ENCODE measurements around the gene SERHL2. TPM values are rescaled to one million over a fixed set of nuclear protein-coding genes. Genes with fewer than 3 reads are reported as not detected.
"Not testable (repeated sequence)": the region's sequence is repeated elsewhere in the genome, so short reads cannot be mapped to it uniquely, and the experiment has no call there.

SERHL2 gene
- total RNA-seq, 2 donors from 2014 or later = 12.6 to 12.8 TPM

DNA sequence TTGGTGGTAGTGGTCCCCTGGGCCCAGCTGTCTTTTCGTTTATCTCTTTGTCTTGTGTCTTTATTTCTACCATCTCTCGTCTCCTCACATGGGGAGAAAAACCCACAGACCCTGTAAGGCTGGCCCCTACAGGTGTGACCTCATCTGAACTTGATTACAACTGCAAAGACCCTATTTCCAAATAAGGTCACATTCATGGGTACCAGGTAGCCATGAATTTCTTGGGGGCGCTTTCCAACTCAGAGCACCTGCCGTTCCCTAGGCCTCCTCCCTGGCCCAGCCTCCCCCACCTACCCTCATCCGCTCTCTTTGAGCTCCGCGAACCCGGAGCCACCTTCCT is 20.1 kb upstream of the SERHL2 start:
- Histone ChIP-seq H3K9me3 (ENCODE audit: control insufficient read depth, low read length) (no peaks in the 10 kb centered on the region), H3K9ac (ENCODE audit: extremely low read depth, low read length, poor library complexity, severe bottlenecking) (no peak overlapping the region), H3K36me3 (ENCODE audit: control insufficient read depth, insufficient read depth, low read length) (no peaks in the 10 kb centered on the region), H3K4me1 (ENCODE audit: control insufficient read depth, insufficient read depth, low read length) (no peaks in the 10 kb centered on the region), H3K4me3 (ENCODE audit: low read length) (no peak overlapping the region), H3K27ac (ENCODE audit: low read depth, low read length) (no peak overlapping the region), H3K27me3 (ENCODE audit: control insufficient read depth, insufficient read depth, low read length, poor library complexity, severe bottlenecking) (no peaks in the 10 kb centered on the region)
- no peaks in the 10 kb centered on the region for H3K36me3 Mint-ChIP-seq (ENCODE audit: low read depth)
- H3K27ac Mint-ChIP-seq = no peak overlapping the region
- no peaks in the 10 kb centered on the region for H3K9me3 Mint-ChIP-seq
- no peaks in the 10 kb centered on the region for H3K4me1 Mint-ChIP-seq
- 92 to 94% methylated on average over 4 to 8 of the region's 8 CpGs for WGBS, 2 experiments (ENCODE audit: insufficient coverage in 1 of 2, insufficient read length in 1 of 2)
- TF ChIP-seq, protein P1, sequence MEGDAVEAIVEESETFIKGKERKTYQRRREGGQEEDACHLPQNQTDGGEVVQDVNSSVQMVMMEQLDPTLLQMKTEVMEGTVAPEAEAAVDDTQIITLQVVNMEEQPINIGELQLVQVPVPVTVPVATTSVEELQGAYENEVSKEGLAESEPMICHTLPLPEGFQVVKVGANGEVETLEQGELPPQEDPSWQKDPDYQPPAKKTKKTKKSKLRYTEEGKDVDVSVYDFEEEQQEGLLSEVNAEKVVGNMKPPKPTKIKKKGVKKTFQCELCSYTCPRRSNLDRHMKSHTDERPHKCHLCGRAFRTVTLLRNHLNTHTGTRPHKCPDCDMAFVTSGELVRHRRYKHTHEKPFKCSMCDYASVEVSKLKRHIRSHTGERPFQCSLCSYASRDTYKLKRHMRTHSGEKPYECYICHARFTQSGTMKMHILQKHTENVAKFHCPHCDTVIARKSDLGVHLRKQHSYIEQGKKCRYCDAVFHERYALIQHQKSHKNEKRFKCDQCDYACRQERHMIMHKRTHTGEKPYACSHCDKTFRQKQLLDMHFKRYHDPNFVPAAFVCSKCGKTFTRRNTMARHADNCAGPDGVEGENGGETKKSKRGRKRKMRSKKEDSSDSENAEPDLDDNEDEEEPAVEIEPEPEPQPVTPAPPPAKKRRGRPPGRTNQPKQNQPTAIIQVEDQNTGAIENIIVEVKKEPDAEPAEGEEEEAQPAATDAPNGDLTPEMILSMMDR (conservative IDR thresholded peaks at IDR 0.05) = no peak
- no peak for DNase-seq
- no peak overlapping the region for H3K4me3 Mint-ChIP-seq
- peaks cover 16% of the 10 kb centered on the region for H3K27me3 Mint-ChIP-seq (ENCODE audit: insufficient read depth)

DNA sequence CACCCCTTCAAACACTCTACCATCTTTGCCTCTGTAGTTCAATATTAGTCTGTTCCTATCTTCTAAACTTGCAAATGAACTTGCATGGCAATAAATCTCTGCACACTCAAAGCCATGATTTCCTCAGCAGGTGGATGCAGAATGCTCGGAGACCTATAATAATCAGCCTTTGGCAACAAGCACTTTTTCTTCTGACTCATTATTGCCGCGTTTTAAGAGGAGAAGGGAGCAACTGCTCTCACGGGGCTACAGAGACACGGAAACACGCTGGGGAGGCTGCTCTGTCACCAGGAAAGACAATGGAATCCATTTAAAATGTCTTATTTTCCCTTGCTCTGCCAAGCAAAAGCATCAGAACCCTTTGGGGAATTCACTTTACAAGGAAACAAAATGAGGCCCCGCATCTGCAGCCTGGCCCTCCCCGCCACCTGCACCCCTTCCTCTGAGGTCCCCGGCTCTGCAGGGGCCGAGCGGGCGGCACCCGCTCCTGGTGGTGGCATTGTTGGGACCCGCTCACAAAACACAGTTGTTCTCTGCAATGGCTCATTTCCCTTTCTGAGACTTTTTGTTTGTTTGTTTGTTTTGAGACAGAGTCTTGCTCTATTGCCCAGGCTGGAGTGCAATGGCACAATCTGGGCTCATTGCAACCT is 18.5 kb upstream of the SERHL2 start:
- 100% methylated on average over 1 of the region's 14 CpGs; no CpG with 5 or more reads in 1 of the 2 experiments for WGBS, 2 experiments (ENCODE audit: insufficient coverage in 1 of 2, insufficient read length in 1 of 2)

DNA sequence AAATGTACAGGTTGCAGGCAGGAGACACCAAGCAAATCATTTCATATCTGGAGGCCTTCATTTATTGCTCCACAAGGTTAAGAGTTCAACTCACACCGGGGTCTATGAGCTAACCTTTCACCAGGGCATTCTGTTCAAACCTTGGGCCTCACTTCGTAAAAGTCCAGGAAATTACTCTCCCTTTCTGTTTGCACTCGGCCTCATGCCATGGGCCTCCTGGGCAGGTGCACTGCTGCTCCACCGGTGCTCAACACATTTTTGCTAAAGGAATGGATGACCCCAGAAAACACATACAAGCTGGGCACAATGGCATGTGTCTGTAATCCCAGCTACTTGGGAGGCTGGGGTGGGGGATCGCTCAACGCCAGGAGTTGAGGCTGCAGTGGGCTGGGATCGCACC is 17.6 kb upstream of the SERHL2 start:
- no peak overlapping the region for H3K27ac Mint-ChIP-seq
- Histone ChIP-seq H3K27me3 (ENCODE audit: control insufficient read depth, insufficient read depth, low read length, poor library complexity, severe bottlenecking) (no peaks in the 10 kb centered on the region), H3K36me3 (ENCODE audit: control insufficient read depth, insufficient read depth, low read length) (no peaks in the 10 kb centered on the region), H3K9me3 (ENCODE audit: control insufficient read depth, low read length) (no peaks in the 10 kb centered on the region), H3K9ac (ENCODE audit: extremely low read depth, low read length, poor library complexity, severe bottlenecking) (no peak overlapping the region), H3K4me3 (ENCODE audit: low read length) (no peak overlapping the region), H3K27ac (ENCODE audit: low read depth, low read length) (no peak overlapping the region), H3K4me1 (ENCODE audit: control insufficient read depth, insufficient read depth, low read length) (no peaks in the 10 kb centered on the region)
- TF ChIP-seq, protein P1 (conservative IDR thresholded peaks at IDR 0.05) = no peak
- 94% methylated on average over 5 to 7 of the region's 7 CpGs for WGBS, 2 experiments (ENCODE audit: insufficient coverage in 1 of 2, insufficient read length in 1 of 2)
- no peaks in the 10 kb centered on the region for H3K27me3 Mint-ChIP-seq (ENCODE audit: insufficient read depth)
- H3K36me3 Mint-ChIP-seq (ENCODE audit: low read depth) = no peaks in the 10 kb centered on the region
- no peak overlapping the region for H3K4me3 Mint-ChIP-seq
- H3K9me3 Mint-ChIP-seq = no peaks in the 10 kb centered on the region
- DNase-seq = no peak
- peaks cover 2% of the 10 kb centered on the region for H3K4me1 Mint-ChIP-seq

More for the DNA sequence above, 18.5 kb upstream of the SERHL2 start:
- not testable (repeated sequence) for H3K9me3 ChIP-seq (ENCODE audit: control insufficient read depth, low read length); H3K4me1 ChIP-seq (ENCODE audit: control insufficient read depth, insufficient read depth, low read length); H3K4me3 Mint-ChIP-seq; H3K27me3 Mint-ChIP-seq (ENCODE audit: insufficient read depth); H3K36me3 ChIP-seq (ENCODE audit: control insufficient read depth, insufficient read depth, low read length); DNase-seq; H3K9me3 Mint-ChIP-seq; H3K27me3 ChIP-seq (ENCODE audit: control insufficient read depth, insufficient read depth, low read length, poor library complexity, severe bottlenecking); H3K9ac ChIP-seq (ENCODE audit: extremely low read depth, low read length, poor library complexity, severe bottlenecking); H3K27ac Mint-ChIP-seq; H3K36me3 Mint-ChIP-seq (ENCODE audit: low read depth); H3K4me3 ChIP-seq (ENCODE audit: low read length); H3K4me1 Mint-ChIP-seq; H3K27ac ChIP-seq (ENCODE audit: low read depth, low read length)

DNA sequence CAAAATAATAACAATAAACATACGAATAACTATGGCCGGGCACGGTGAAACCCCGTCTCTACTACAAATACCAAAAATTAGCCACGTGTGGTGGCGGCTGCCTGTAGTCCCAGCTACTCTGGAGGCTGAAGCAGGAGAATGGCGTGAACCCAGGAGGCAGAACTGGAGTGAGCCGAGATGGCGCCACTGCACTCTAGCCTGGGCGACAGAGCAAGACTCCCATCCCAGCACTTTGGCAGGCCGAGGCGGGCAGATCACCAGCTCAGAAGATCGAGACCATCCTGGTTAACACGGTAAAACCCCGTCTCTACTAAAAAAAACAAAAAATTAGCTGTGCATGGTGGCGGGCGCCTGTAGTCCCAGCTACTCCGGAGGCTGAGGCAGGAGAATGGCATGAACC is 17.1 kb upstream of the SERHL2 start:
- not testable (repeated sequence) for H3K27ac ChIP-seq (ENCODE audit: low read depth, low read length); H3K9ac ChIP-seq (ENCODE audit: extremely low read depth, low read length, poor library complexity, severe bottlenecking); H3K4me3 ChIP-seq (ENCODE audit: low read length); H3K27me3 ChIP-seq (ENCODE audit: control insufficient read depth, insufficient read depth, low read length, poor library complexity, severe bottlenecking); H3K9me3 Mint-ChIP-seq; H3K36me3 Mint-ChIP-seq (ENCODE audit: low read depth); H3K9me3 ChIP-seq (ENCODE audit: control insufficient read depth, low read length); H3K36me3 ChIP-seq (ENCODE audit: control insufficient read depth, insufficient read depth, low read length); H3K27ac Mint-ChIP-seq; DNase-seq; H3K27me3 Mint-ChIP-seq (ENCODE audit: insufficient read depth); H3K4me3 Mint-ChIP-seq; H3K4me1 ChIP-seq (ENCODE audit: control insufficient read depth, insufficient read depth, low read length); H3K4me1 Mint-ChIP-seq
- WGBS, 2 experiments (ENCODE audit: insufficient coverage in 1 of 2, insufficient read length in 1 of 2) = 95 to 96% methylated on average over 13 to 18 of the region's 18 CpGs

DNA sequence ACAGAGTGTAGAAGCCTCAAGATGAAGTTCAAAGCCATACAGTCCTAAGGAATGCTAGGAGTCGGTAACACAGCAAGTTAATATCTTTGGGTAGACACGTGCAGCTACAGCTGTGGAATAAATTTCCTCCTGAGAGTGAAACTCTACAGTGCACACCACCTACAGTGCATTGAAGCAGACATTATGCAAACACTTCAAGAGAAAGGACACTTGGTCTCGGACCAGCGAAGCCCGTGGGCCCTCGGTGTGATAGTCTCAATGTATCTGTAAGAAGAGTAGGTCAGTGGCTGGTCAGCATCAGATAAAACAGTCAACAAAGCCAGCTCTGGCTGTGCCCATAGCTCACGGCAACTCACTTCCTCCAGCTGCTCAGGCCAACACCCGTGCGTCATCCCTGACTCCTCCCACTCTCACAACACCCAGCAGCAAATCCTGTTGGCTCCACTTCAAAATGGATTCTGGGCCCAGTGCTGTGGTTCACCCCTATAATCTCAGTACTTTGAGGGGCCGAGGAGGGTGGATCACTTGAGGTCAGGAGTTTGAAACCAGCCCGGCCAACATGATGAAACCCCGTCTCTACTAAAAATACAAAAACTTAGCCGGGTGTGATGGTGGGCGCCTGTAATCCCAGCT is 16.4 kb upstream of the SERHL2 start:
- H3K9me3 ChIP-seq (ENCODE audit: control insufficient read depth, low read length); H3K36me3 ChIP-seq (ENCODE audit: control insufficient read depth, insufficient read depth, low read length); H3K27ac ChIP-seq (ENCODE audit: low read depth, low read length); H3K36me3 Mint-ChIP-seq (ENCODE audit: low read depth); H3K4me3 ChIP-seq (ENCODE audit: low read length); H3K9me3 Mint-ChIP-seq; H3K27me3 ChIP-seq (ENCODE audit: control insufficient read depth, insufficient read depth, low read length, poor library complexity, severe bottlenecking); H3K9ac ChIP-seq (ENCODE audit: extremely low read depth, low read length, poor library complexity, severe bottlenecking); DNase-seq; H3K4me1 Mint-ChIP-seq; H3K4me1 ChIP-seq (ENCODE audit: control insufficient read depth, insufficient read depth, low read length); H3K27ac Mint-ChIP-seq; H3K27me3 Mint-ChIP-seq (ENCODE audit: insufficient read depth); H3K4me3 Mint-ChIP-seq: not testable (repeated sequence)
- WGBS, 2 experiments (ENCODE audit: insufficient coverage in 1 of 2, insufficient read length in 1 of 2) = 95 to 98% methylated on average over 6 to 10 of the region's 14 CpGs

Measured in endodermal cell (in vitro differentiated cells).